H1 (cell line): Measurements from ENCODE around the gene PEX5L. TPM values are rescaled to one million over a fixed set of nuclear protein-coding genes. Genes with fewer than 3 reads are reported as not detected.

Experiments
- CTCF ChIA-PET: fragments of 300-600 bp; sonication (Branson Sonifier 250); formaldehyde crosslinking; loops from one replicate; lab custom pipeline; 2021; ENCODE audit not compliant: partially characterized antibody; lab: Charles Lee
- POLR2A ChIA-PET: fragments of 300-600 bp; sonication (Branson Sonifier 250); formaldehyde crosslinking; loops from one replicate; lab custom pipeline; 2021; ENCODE audit warnings: inconsistent platforms; ENCODE audit not compliant: partially characterized antibody; lab: Charles Lee
- DNase-seq, 2 experiments: peaks; one replicate each; pipeline versions ENCODE4 v3.0.0 to v3.0.0-alpha.2; 2010 to 2022; ENCODE audit warnings: low spot score in 2 of 2, low read depth in 1 of 2, mixed read lengths in 1 of 2
- FAIRE-seq: peaks from 2 replicates; lab custom pipeline; 2011; peaks lifted over from hg19 to GRCh38; lab: Jason Lieb, UNC
- H2AFZ ChIP-seq: 2 replicates; pipeline ENCODE4 v1.8.1; 2012; ENCODE audit warnings: low read length, inconsistent platforms
- H2AK5ac ChIP-seq: 2 replicates; pipeline ENCODE4 v1.6.1; 2013; ENCODE audit warnings: low read depth, low read length
- H2BK120ac ChIP-seq: replicated peaks from 2 replicates; pipeline ENCODE3; 2013; ENCODE audit warnings: low read depth, low read length, inconsistent platforms
- H2BK12ac ChIP-seq: 2 replicates; pipeline ENCODE4 v1.6.1; 2013; ENCODE audit warnings: low read depth, low read length
- H2BK15ac ChIP-seq: 2 replicates; pipeline ENCODE4 v1.6.1; 2013; ENCODE audit warnings: low read length
- H2BK20ac ChIP-seq: 2 replicates; pipeline ENCODE4 v1.6.1; 2013; ENCODE audit warnings: low read length
- H2BK5ac ChIP-seq: 2 replicates; pipeline ENCODE4 v1.6.1; 2013; ENCODE audit warnings: low read depth, low read length
- H3K14ac ChIP-seq: 2 replicates; pipeline ENCODE4 v1.6.1; 2013; ENCODE audit warnings: inconsistent platforms; ENCODE audit not compliant: insufficient read length
- H3K18ac ChIP-seq: 2 replicates; pipeline ENCODE4 v1.6.1; 2013; ENCODE audit warnings: low read length; ENCODE audit errors: extremely low read depth
- H3K23ac ChIP-seq: 2 replicates; pipeline ENCODE4 v1.6.1; 2013; ENCODE audit warnings: inconsistent platforms; ENCODE audit not compliant: insufficient read length
- H3K23me2 ChIP-seq: 2 replicates; pipeline ENCODE4 v1.6.1; 2013; ENCODE audit warnings: low read depth, low read length
- H3K27ac ChIP-seq: 2 replicates; pipeline ENCODE4 v1.6.1; 2011; ENCODE audit warnings: low read depth, low read length, inconsistent platforms
- H3K27me3 ChIP-seq, 4 experiments: replicated peaks in 1 of 4; 1 replicate in 1 of 4; 2 replicates in 3 of 4; pipeline versions ENCODE4 v1.6.1 to v1.8.1; 2011 to 2013; ENCODE audit warnings: low read length in 3 of 4, mild to moderate bottlenecking in 3 of 4, inconsistent platforms in 2 of 4, mixed read lengths in 2 of 4, moderate library complexity in 1 of 4; ENCODE audit not compliant: control insufficient read depth in 3 of 4, insufficient read depth in 3 of 4; ENCODE audit errors: extremely low read depth in 1 of 4
- H3K36me3 ChIP-seq, 4 experiments: 2 replicates each; pipeline versions ENCODE4 v1.6.1 to v1.8.1; 2011 to 2013; ENCODE audit warnings: mild to moderate bottlenecking in 4 of 4, low read length in 3 of 4, moderate library complexity in 2 of 4, control low read depth in 1 of 4, inconsistent platforms in 1 of 4; ENCODE audit not compliant: insufficient read depth in 4 of 4, control insufficient read depth in 2 of 4
- H3K4ac ChIP-seq: replicated peaks from 2 replicates; pipeline ENCODE3; 2013; ENCODE audit warnings: low read length, low read depth, mixed read lengths, inconsistent platforms; ENCODE audit not compliant: insufficient read length
- H3K4me1 ChIP-seq, 4 experiments: replicated peaks in 1 of 4; 1 replicate in 1 of 4; 2 replicates in 3 of 4; pipeline versions ENCODE4 v1.6.1 to v1.8.1; 2011 to 2013; ENCODE audit warnings: low read length in 3 of 4, inconsistent platforms in 2 of 4, mixed read lengths in 1 of 4; ENCODE audit not compliant: insufficient read depth in 4 of 4, control insufficient read depth in 3 of 4
- H3K4me2 ChIP-seq, 2 experiments: 2 replicates each; pipeline versions ENCODE4 v1.6.1 to v1.8.1; 2011 to 2013; ENCODE audit warnings: low read depth in 2 of 2, low read length in 2 of 2, control low read depth in 1 of 2, inconsistent platforms in 1 of 2, mild to moderate bottlenecking in 1 of 2; ENCODE audit not compliant: insufficient read depth in 1 of 2
- H3K4me3 ChIP-seq, 4 experiments: fragments of 200-600, 300-600 bp in 1 of 4; sonication (generic), shearing (Covaris generic), sonication (Bioruptor Twin) in 1 of 4; 2 replicates each; pipeline versions ENCODE4 v1.5.1 to v1.8.1; 2011 to 2016; ENCODE audit warnings: low read length in 4 of 4, low read depth in 3 of 4, control low read depth in 2 of 4, inconsistent platforms in 2 of 4, mild to moderate bottlenecking in 2 of 4, mixed read lengths in 1 of 4, moderate library complexity in 1 of 4; ENCODE audit not compliant: insufficient read depth in 2 of 4; ENCODE audit errors: extremely low read depth in 1 of 4
- H3K56ac ChIP-seq: replicated peaks from 2 replicates; pipeline ENCODE3; 2013; ENCODE audit warnings: low read depth, mild to moderate bottlenecking, mixed read lengths, low read length, inconsistent platforms; ENCODE audit not compliant: insufficient read length
- H3K79me1 ChIP-seq: 2 replicates; pipeline ENCODE4 v1.6.1; 2013; ENCODE audit warnings: low read depth, low read length, control low read depth
- H3K79me2 ChIP-seq, 2 experiments: 2 replicates each; pipeline versions ENCODE4 v1.6.1 to v1.8.1; 2012 to 2013; ENCODE audit warnings: low read length in 2 of 2, mild to moderate bottlenecking in 2 of 2, inconsistent platforms in 1 of 2; ENCODE audit not compliant: insufficient read depth in 2 of 2, control insufficient read depth in 1 of 2
- H3K9ac ChIP-seq, 4 experiments: replicated peaks in 1 of 4; 1 replicate in 1 of 4; 2 replicates in 3 of 4; pipeline versions ENCODE4 v1.6.1 to v1.8.1; 2011 to 2013; ENCODE audit warnings: low read depth in 3 of 4, low read length in 3 of 4, control low read depth in 2 of 4, mild to moderate bottlenecking in 2 of 4, moderate library complexity in 2 of 4, inconsistent platforms in 1 of 4; ENCODE audit errors: extremely low read depth in 1 of 4
- H3K9me3 ChIP-seq, 2 experiments: 2 replicates each; pipeline versions ENCODE4 v1.6.1 to v1.8.1; 2012 to 2013; ENCODE audit warnings: mild to moderate bottlenecking in 2 of 2, moderate library complexity in 2 of 2, control low read depth in 1 of 2, inconsistent platforms in 1 of 2, low read depth in 1 of 2, low read length in 1 of 2, mixed read lengths in 1 of 2; ENCODE audit not compliant: insufficient read depth in 2 of 2
- H4K20me1 ChIP-seq, 2 experiments: replicated peaks in 1 of 2; 2 replicates each; pipeline versions ENCODE3 to v1.8.1; 2011 to 2013; ENCODE audit warnings: inconsistent platforms in 2 of 2, low read length in 2 of 2, mild to moderate bottlenecking in 1 of 2; ENCODE audit not compliant: insufficient read depth in 2 of 2, control insufficient read depth in 1 of 2
- H4K5ac ChIP-seq: 2 replicates; pipeline ENCODE4 v1.6.1; 2013; ENCODE audit warnings: low read length, low read depth, mixed read lengths, inconsistent platforms; ENCODE audit not compliant: insufficient read length
- H4K8ac ChIP-seq: 2 replicates; pipeline ENCODE4 v1.8.0; 2013; ENCODE audit warnings: mild to moderate bottlenecking, moderate library complexity, low read length, inconsistent platforms; ENCODE audit not compliant: insufficient read depth; ENCODE audit errors: extremely low read depth
- H4K91ac ChIP-seq: replicated peaks from 2 replicates; pipeline ENCODE3; 2013; ENCODE audit warnings: low read length, mixed read lengths, inconsistent platforms; ENCODE audit not compliant: insufficient read length
- ASH2L ChIP-seq: fragments of 200-600, 300-600 bp; sonication (generic); IDR thresholded peaks from one replicate; pipeline ENCODE4 v1.7.1; 2017; ENCODE audit warnings: low read length
- WGBS, 2 experiments: shearing (Covaris generic) in 1 of 2; methylation state at CpG; one replicate each; pipeline versions ENCODE4 v1.1.6 to v1.1.7; 2013 to 2015; ENCODE audit warnings: low lambda C conversion rate in 2 of 2, mixed read lengths in 2 of 2, inconsistent platforms in 1 of 2, low coverage in 1 of 2, missing lambda C conversion rate in 1 of 2; ENCODE audit not compliant: insufficient replicate concordance in 2 of 2, insufficient coverage in 1 of 2, insufficient read length in 1 of 2; ENCODE audit errors: extremely low coverage in 1 of 2, missing lambda C conversion rate in 1 of 2; 5-methylcytosine and 5-hydroxymethylcytosine counted together
- polyA plus RNA-seq, 7 experiments: library from polyadenylated mRNA; depleted of rRNA in 3 of 7; stranded (reverse) in 5 of 7; unstranded in 2 of 7; fragments of >200 nt in 5 of 7; fragments of 200-250 nt in 2 of 7; gene quantifications; 1 replicate in 5 of 7; 2 replicates in 1 of 7; 4 replicates in 1 of 7; pipeline versions ENCODE4 v1.2.1 to v1.2.3, GENCODE V29; 2011 to 2013; ENCODE audit warnings: missing spikeins in 2 of 7, mixed read lengths in 2 of 7
- total RNA-seq: library from RNA; stranded (reverse); fragmentation: NEBNext Ultra II Directional; extraction: Animal tissue kit (Norgen Biotek cat#: 25700); gene quantifications from 2 replicates; pipeline ENCODE4 v1.2.1, GENCODE V29; 2021

The PEX5L gene
- total and polyA plus RNA-seq, 2 of the 8 experiments (the other 6 are each of a cell fraction or from before 2014, with no cell fraction given), result 0.80 to 4.2 TPM

DNA sequence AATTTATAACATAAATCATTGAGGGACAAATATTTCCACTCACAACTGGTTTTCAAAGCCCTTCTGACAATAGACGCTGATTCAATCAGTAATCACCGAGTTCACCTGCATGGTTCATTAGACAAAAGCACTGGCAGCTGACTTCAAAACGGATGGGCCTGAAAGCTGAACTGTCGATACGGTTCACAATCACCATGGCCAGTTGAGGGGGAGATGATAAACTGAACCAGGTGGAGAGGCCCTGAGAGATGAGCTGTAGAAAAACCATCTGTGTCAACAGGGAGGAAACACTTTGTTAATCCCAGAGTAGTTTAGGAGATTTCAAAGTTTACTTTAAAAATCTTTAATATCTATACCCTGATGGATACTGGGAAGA lies 75.0 kb downstream of the PEX5L start:
- Histone ChIP-seq H3K4me2 (no peak overlapping the region), H3K23me2 (no peaks in the 10 kb centered on the region), H3K4me3 (no peak overlapping the region), H4K5ac (no peak overlapping the region), H2AFZ (no peak overlapping the region), H2BK20ac (no peak overlapping the region), H2BK15ac (no peak overlapping the region), H4K8ac (no peak overlapping the region), H3K23ac (no peak overlapping the region), H3K18ac (no peak overlapping the region), H3K79me2 (no peaks in the 10 kb centered on the region), H3K9ac (no peak overlapping the region), H3K56ac (no peak overlapping the region), H3K27ac (no peak overlapping the region), H3K14ac (no peak overlapping the region), H2AK5ac (no peak overlapping the region), H3K9me3 (no peaks in the 10 kb centered on the region), H3K27me3 (no peaks in the 10 kb centered on the region), H3K4ac (no peak overlapping the region), H2BK5ac (no peak overlapping the region), H4K91ac (no peak overlapping the region), H2BK12ac (no peak overlapping the region), H4K20me1 (no peaks in the 10 kb centered on the region), H2BK120ac (no peak overlapping the region), H3K79me1 (no peaks in the 10 kb centered on the region), H3K4me1 (no peaks in the 10 kb centered on the region), H3K36me3 (no peaks in the 10 kb centered on the region)
- ChIA-PET POLR2A (no interaction called here), CTCF (no interaction called here)
- no peak for TF ChIP-seq ASH2L
- DNase-seq (no peak), FAIRE-seq (no peak)
- 87% methylated on average over 5 of the region's 5 CpGs; no CpG with 5 or more reads in 1 of the 2 experiments for WGBS, 2 experiments
